Ectodermal cell (in vitro differentiated cells): ENCODE data around the gene APPL1.
"Not testable (repeated sequence)": the region's sequence is repeated elsewhere in the genome, so short reads cannot be mapped to it uniquely, and the experiment has no call there.

ENCODE experiments used
- H3K27ac ChIP-seq: 2 replicates; pipeline ENCODE4 v1.7.0; 2013; ENCODE audit warnings: mild to moderate bottlenecking, low read depth, low read length; ENCODE audit not compliant: insufficient read depth, poor library complexity, severe bottlenecking
- H3K27me3 ChIP-seq: 2 replicates; pipeline ENCODE4 v1.7.0; 2013; ENCODE audit warnings: mild to moderate bottlenecking, low read length; ENCODE audit not compliant: insufficient read depth, control insufficient read depth, poor library complexity, severe bottlenecking
- H3K36me3 ChIP-seq: one replicate; pipeline ENCODE4 v1.7.0; 2013; ENCODE audit warnings: low read length; ENCODE audit not compliant: control insufficient read depth, insufficient read depth
- H3K4me1 ChIP-seq: one replicate; pipeline ENCODE4 v1.7.0; 2013; ENCODE audit warnings: low read length; ENCODE audit not compliant: control insufficient read depth, insufficient read depth
- H3K4me3 ChIP-seq: 2 replicates; pipeline ENCODE4 v1.7.0; 2013; ENCODE audit warnings: low read depth, low read length, control low read depth; ENCODE audit not compliant: insufficient read depth
- H3K9me3 ChIP-seq: 2 replicates; pipeline ENCODE4 v1.7.0; 2013; ENCODE audit warnings: mild to moderate bottlenecking, low read length, moderate library complexity; ENCODE audit not compliant: control insufficient read depth
- WGBS, 2 experiments: methylation state at CpG; one replicate each; pipeline ENCODE4 v1.1.7; 2013; ENCODE audit warnings: missing lambda C conversion rate in 2 of 2; 5-methylcytosine and 5-hydroxymethylcytosine counted together

Gene APPL1

GRCh38 chr3:57292897-57293526 is 65.5 kb downstream of the APPL1 start:
- Histone ChIP-seq H3K9me3 (no peaks in the 10 kb centered on the region), H3K27ac (no peak overlapping the region), H3K27me3 (no peaks in the 10 kb centered on the region), H3K4me1 (no peaks in the 10 kb centered on the region), H3K4me3 (no peak overlapping the region), H3K36me3 (no peaks in the 10 kb centered on the region)
- WGBS, 2 experiments: 93 to 96% methylated on average over 3 of the region's 4 CpGs

GRCh38 chr3:57298041-57298440 is 70.5 kb downstream of the APPL1 start:
- Histone ChIP-seq H3K27ac (no peak overlapping the region), H3K36me3 (no peaks in the 10 kb centered on the region), H3K4me3 (no peak overlapping the region), H3K4me1 (no peaks in the 10 kb centered on the region), H3K9me3 (no peaks in the 10 kb centered on the region), H3K27me3 (no peaks in the 10 kb centered on the region)
- 89 to 100% methylated on average over 1 of the region's 1 CpG for WGBS, 2 experiments

GRCh38 chr3:57303520-57303919 is 76.0 kb downstream of the APPL1 start:
- not testable (repeated sequence) for H3K27ac ChIP-seq, H3K4me1 ChIP-seq, H3K4me3 ChIP-seq, H3K9me3 ChIP-seq, H3K36me3 ChIP-seq, H3K27me3 ChIP-seq
- WGBS, 2 experiments: 95% methylated on average over 7 of the region's 7 CpGs

- Histone ChIP-seq H3K4me1 (no peaks in the 10 kb centered on the region), H3K4me3 (no peak overlapping the region), H3K9me3 (no peaks in the 10 kb centered on the region), H3K36me3 (no peaks in the 10 kb centered on the region), H3K27me3 (no peaks in the 10 kb centered on the region), H3K27ac (no peak overlapping the region)
- 75 to 86% methylated on average over 2 to 3 of the region's 3 CpGs for WGBS, 2 experiments
Measured at GRCh38 chr3:57309769-57310360, 82.3 kb downstream of the APPL1 start.

GRCh38 chr3:57314204-57314603 is 86.7 kb downstream of the APPL1 start:
- WGBS, 2 experiments: 92 to 98% methylated on average over 3 of the region's 3 CpGs
- Histone ChIP-seq H3K27me3 (no peaks in the 10 kb centered on the region), H3K4me1 (no peaks in the 10 kb centered on the region), H3K36me3 (no peaks in the 10 kb centered on the region), H3K9me3 (no peaks in the 10 kb centered on the region), H3K4me3 (no peak overlapping the region), H3K27ac (no peak overlapping the region)
